ENCODE results near the gene PKHD1.

Gene PKHD1

DNA sequence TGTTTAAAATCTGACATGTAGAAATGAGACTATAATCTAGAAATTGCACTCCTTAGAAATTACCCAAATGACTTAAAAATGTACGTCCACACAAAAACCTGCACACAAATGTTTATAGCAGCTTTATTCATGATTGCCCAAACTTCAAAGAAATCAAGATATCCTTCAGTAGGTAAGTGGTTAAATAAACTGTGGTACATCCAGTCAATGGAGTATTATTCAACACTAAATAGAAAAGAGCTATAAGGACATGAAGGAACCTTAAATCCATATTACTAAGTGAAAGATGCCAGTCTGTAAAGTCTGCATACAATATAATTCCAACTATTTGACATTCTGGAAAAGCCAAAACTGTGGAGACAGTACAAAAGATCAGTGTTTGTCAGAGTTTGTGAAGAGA lies 513.4 kb downstream of the PKHD1 start:
- TF ChIP-seq, protein P1, sequence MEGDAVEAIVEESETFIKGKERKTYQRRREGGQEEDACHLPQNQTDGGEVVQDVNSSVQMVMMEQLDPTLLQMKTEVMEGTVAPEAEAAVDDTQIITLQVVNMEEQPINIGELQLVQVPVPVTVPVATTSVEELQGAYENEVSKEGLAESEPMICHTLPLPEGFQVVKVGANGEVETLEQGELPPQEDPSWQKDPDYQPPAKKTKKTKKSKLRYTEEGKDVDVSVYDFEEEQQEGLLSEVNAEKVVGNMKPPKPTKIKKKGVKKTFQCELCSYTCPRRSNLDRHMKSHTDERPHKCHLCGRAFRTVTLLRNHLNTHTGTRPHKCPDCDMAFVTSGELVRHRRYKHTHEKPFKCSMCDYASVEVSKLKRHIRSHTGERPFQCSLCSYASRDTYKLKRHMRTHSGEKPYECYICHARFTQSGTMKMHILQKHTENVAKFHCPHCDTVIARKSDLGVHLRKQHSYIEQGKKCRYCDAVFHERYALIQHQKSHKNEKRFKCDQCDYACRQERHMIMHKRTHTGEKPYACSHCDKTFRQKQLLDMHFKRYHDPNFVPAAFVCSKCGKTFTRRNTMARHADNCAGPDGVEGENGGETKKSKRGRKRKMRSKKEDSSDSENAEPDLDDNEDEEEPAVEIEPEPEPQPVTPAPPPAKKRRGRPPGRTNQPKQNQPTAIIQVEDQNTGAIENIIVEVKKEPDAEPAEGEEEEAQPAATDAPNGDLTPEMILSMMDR (IDR thresholded peaks at IDR 0.05), result no peak

- TF ChIP-seq, protein P1 (IDR thresholded peaks at IDR 0.05), result no peak
Measured at GRCh38 chr6:51571168-51571567, 516.2 kb downstream of the PKHD1 start.

DNA sequence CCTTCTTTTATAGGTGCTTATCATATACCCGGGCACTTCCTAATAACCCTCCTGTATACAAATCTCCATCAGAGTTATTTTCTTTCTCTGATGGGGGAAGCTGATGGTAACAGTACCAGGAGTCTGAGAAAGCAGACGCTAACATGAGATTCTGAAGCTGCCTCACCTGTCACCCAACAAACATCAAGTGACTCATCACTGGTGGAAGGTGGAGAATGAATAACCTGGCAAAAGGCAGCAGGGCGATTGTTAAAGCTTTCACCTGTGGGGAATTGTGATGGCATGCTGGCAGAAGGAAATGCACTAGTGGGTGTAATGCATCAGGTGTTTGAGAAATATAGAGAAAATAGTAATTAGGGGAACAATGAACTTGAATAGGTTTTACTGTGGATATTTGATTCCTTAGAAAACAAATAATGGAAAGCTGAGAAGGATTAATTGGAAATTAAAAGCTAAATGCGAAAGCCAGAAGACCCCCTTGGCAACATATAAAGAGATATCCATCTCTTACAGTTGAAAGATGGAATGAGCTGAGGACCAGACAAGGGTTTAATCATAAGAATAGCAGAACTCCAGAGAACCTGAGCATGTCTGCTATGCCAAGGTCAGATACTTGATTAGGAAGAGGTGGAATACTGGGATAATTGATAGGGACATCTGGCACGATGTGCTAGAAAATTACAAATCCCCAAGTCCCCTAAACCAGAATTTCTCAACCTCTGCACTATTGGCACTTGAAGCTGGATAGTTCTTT lies 517.1 kb downstream of the PKHD1 start:
- TF ChIP-seq, protein P1 (IDR thresholded peaks at IDR 0.05), result no peak

DNA sequence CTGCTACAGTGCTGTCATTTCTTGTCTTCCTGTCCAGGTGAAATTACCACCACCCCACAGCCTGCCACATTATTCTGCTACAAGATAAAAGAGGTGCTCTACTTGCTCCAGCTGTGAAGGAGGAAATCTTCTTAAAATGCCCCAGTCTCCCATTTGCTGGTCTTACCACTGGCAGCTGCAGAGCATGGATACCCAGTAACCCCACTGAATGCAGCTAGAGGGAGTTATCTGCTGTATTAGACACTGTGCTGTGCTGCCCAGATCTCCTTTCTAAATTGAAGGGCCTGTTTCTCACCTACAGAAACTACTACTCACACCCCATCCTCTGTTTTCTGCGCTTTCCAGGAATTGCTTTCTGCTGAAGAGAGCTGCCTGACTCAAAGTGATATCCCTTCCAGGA lies 517.8 kb downstream of the PKHD1 start:
- TF ChIP-seq, protein P1 (IDR thresholded peaks at IDR 0.05), result no peak; the same call in 1 of the 2 replicates

- TF ChIP-seq, protein P1 (IDR thresholded peaks at IDR 0.05), result no peak
Measured at GRCh38 chr6:51568771-51569170, 518.6 kb downstream of the PKHD1 start.

GRCh38 chr6:51565472-51565871 lies 521.9 kb downstream of the PKHD1 start:
- TF ChIP-seq, protein P1 (IDR thresholded peaks at IDR 0.05), result no peak

Data from LNCAP (cell line).